Mesenchymal stem cell (in vitro differentiated cells and primary cell): ENCODE results near the gene RNF17.

ENCODE experiments used
- DNase-seq: peaks from one replicate; pipeline ENCODE4 v3.0.0-alpha.2; 2013
- H2AFZ ChIP-seq: one replicate; pipeline ENCODE4 v1.6.1; 2013; ENCODE audit warnings: low read depth, mild to moderate bottlenecking, control low read depth, inconsistent platforms, low read length, moderate library complexity
- H2AK5ac ChIP-seq: 2 replicates; pipeline ENCODE4 v1.6.1; 2013; ENCODE audit warnings: low read length, moderate library complexity, mild to moderate bottlenecking, inconsistent platforms; ENCODE audit not compliant: severe bottlenecking
- H2BK120ac ChIP-seq: one replicate; pipeline ENCODE4 v1.6.1; 2013; ENCODE audit warnings: low read depth, mild to moderate bottlenecking, inconsistent platforms, low read length, moderate library complexity
- H2BK12ac ChIP-seq, 2 experiments: one replicate each; pipeline ENCODE4 v1.6.1; 2013; ENCODE audit warnings: inconsistent platforms in 2 of 2, low read length in 2 of 2, mild to moderate bottlenecking in 2 of 2, moderate library complexity in 2 of 2, control low read depth in 1 of 2
- H2BK15ac ChIP-seq: one replicate; pipeline ENCODE4 v1.6.1; 2013; ENCODE audit warnings: mild to moderate bottlenecking, low read depth, inconsistent platforms; ENCODE audit not compliant: poor library complexity, severe bottlenecking
- H2BK5ac ChIP-seq: 2 replicates; pipeline ENCODE4 v1.6.1; 2013; ENCODE audit warnings: low read depth, mild to moderate bottlenecking, low read length, control low read depth, inconsistent platforms; ENCODE audit not compliant: poor library complexity, severe bottlenecking
- H3K14ac ChIP-seq, 2 experiments: one replicate each; pipeline ENCODE4 v1.6.1; 2013; ENCODE audit warnings: inconsistent platforms in 2 of 2, low read length in 2 of 2, control low read depth in 1 of 2, mild to moderate bottlenecking in 1 of 2, moderate library complexity in 1 of 2
- H3K18ac ChIP-seq, 2 experiments: one replicate each; pipeline ENCODE4 v1.6.1; 2013; ENCODE audit warnings: inconsistent platforms in 2 of 2, low read length in 2 of 2, control low read depth in 1 of 2, low read depth in 1 of 2, mild to moderate bottlenecking in 1 of 2
- H3K23ac ChIP-seq, 2 experiments: one replicate each; pipeline ENCODE4 v1.6.1; 2013; ENCODE audit warnings: inconsistent platforms in 2 of 2, low read length in 2 of 2, mild to moderate bottlenecking in 2 of 2, moderate library complexity in 2 of 2, control low read depth in 1 of 2
- H3K27ac ChIP-seq: 2 replicates; pipeline ENCODE4 v1.5.1; 2013; ENCODE audit warnings: mild to moderate bottlenecking, moderate library complexity, low read length, control low read depth, inconsistent platforms; ENCODE audit not compliant: poor library complexity, severe bottlenecking
- H3K27me3 ChIP-seq, 2 experiments: 2 replicates each; pipeline versions ENCODE4 v1.6.1 to v1.7.0; 2013; ENCODE audit warnings: low read length in 2 of 2, mild to moderate bottlenecking in 2 of 2, moderate library complexity in 2 of 2, control low read depth in 1 of 2, inconsistent platforms in 1 of 2; ENCODE audit not compliant: control insufficient read depth in 1 of 2, insufficient read depth in 1 of 2
- H3K36me3 ChIP-seq, 2 experiments: 2 replicates each; pipeline versions ENCODE4 v1.6.1 to v1.7.0; 2013; ENCODE audit warnings: low read length in 2 of 2, control low read depth in 1 of 2, inconsistent platforms in 1 of 2, low read depth in 1 of 2, mild to moderate bottlenecking in 1 of 2; ENCODE audit not compliant: insufficient read depth in 2 of 2, control insufficient read depth in 1 of 2
- H3K4ac ChIP-seq, 2 experiments: one replicate each; pipeline ENCODE4 v1.6.1; 2013; ENCODE audit warnings: inconsistent platforms in 2 of 2, low read length in 2 of 2, mild to moderate bottlenecking in 2 of 2, moderate library complexity in 2 of 2, control low read depth in 1 of 2, low read depth in 1 of 2
- H3K4me1 ChIP-seq: 2 replicates; pipeline ENCODE4 v1.6.1; 2013; ENCODE audit warnings: low read depth, low read length, control low read depth; ENCODE audit not compliant: control insufficient read depth, insufficient read depth
- H3K4me2 ChIP-seq: 2 replicates; pipeline ENCODE4 v1.6.1; 2013; ENCODE audit warnings: low read length, mild to moderate bottlenecking, inconsistent platforms; ENCODE audit not compliant: poor library complexity, severe bottlenecking
- H3K4me3 ChIP-seq, 2 experiments: 2 replicates each; pipeline versions ENCODE4 v1.5.1 to v1.7.0; 2013; ENCODE audit warnings: low read length in 2 of 2, mild to moderate bottlenecking in 2 of 2, control low read depth in 1 of 2, low read depth in 1 of 2; ENCODE audit not compliant: insufficient read depth in 1 of 2
- H3K79me1 ChIP-seq: replicated peaks from 2 replicates; pipeline ENCODE4 v1.6.1; 2013; ENCODE audit warnings: mild to moderate bottlenecking, control low read depth, low read length, inconsistent platforms; ENCODE audit not compliant: poor library complexity, severe bottlenecking
- H3K9ac ChIP-seq: 2 replicates; pipeline ENCODE4 v1.7.0; 2013; ENCODE audit warnings: mild to moderate bottlenecking, low read length, moderate library complexity
- H3K9me3 ChIP-seq: 2 replicates; pipeline ENCODE4 v1.7.0; 2013; ENCODE audit warnings: mild to moderate bottlenecking, low read length; ENCODE audit not compliant: control insufficient read depth
- H4K8ac ChIP-seq: one replicate; pipeline ENCODE4 v1.6.1; 2013; ENCODE audit warnings: inconsistent platforms, mild to moderate bottlenecking, low read length, moderate library complexity
- H4K91ac ChIP-seq: one replicate; pipeline ENCODE4 v1.6.1; 2013; ENCODE audit warnings: mild to moderate bottlenecking, low read length, inconsistent platforms
- WGBS: methylation state at CpG from one replicate; pipeline ENCODE4 v1.1.7; 2013; ENCODE audit warnings: mixed read lengths; 5-methylcytosine and 5-hydroxymethylcytosine counted together

RNF17 gene

DNA sequence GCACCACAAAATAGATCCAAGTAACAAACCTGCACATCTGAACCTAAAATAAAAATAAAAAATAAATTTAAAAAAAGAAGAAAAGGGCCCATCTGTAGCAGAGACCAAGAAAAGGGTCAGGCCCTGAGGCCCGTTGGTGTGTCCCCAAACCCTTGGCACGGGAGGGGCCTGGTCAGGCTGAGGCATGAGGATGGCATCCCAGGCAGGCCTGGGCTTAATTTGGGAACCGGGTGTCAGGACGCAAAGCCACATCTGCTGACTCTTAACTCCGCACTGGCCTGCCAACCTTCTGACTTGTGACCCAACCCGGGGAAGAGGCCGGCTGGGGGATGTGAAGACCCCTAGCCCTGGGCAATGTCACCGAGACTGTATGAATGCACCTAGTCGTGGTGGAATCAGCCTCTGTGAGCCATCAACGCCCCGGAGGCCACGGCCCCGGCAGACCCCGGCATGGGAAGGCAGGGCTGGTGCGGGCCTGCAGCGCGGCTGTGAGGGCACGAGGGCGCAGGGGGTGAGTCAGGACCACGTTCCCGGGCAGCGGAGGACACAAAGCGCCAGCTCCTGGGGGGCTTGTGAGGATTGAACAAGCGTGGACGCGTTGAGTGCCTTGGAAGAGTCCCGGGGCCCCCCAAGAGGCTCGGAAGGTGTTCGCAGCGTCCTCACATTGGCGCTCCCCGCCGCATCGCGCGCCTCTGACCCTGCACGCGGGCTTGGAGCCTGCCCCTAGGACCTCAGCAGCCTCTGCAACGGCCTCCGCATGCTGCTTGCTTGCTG is 45.6 kb upstream of the RNF17 start:
- Histone ChIP-seq H2AFZ (no peak overlapping the region), H3K4ac (no peak overlapping the region), H3K4me2 (no peak overlapping the region), H3K36me3 (no peaks in the 10 kb centered on the region), H3K9me3 (no peaks in the 10 kb centered on the region), H3K18ac (no peak overlapping the region), H3K9ac (no peak overlapping the region), H3K23ac (no peak overlapping the region), H2AK5ac (no peak overlapping the region), H3K14ac (no peak overlapping the region), H3K27me3 (peaks cover 4 to 29% of the 10 kb centered on the region in 2 experiments), H2BK5ac (no peak overlapping the region), H3K4me3 (no peak overlapping the region), H3K79me1 (no peaks in the 10 kb centered on the region), H4K8ac (no peak overlapping the region), H2BK15ac (no peak overlapping the region), H2BK120ac (no peak overlapping the region), H3K27ac (no peak overlapping the region), H4K91ac (no peak overlapping the region), H3K4me1 (no peaks in the 10 kb centered on the region), H2BK12ac (no peak overlapping the region)
- no peak for DNase-seq
- 89% methylated on average over 40 of the region's 40 CpGs for WGBS

- Histone ChIP-seq H3K23ac (no peak overlapping the region), H3K9me3 (no peaks in the 10 kb centered on the region), H3K79me1 (no peaks in the 10 kb centered on the region), H3K4me1 (no peaks in the 10 kb centered on the region), H2BK12ac (no peak overlapping the region), H3K27ac (no peak overlapping the region), H2AK5ac (no peak overlapping the region), H4K91ac (no peak overlapping the region), H3K9ac (no peak overlapping the region), H3K18ac (no peak overlapping the region), H3K4me2 (no peak overlapping the region), H3K36me3 (no peaks in the 10 kb centered on the region), H3K4me3 (no peak overlapping the region), H2AFZ (no peak overlapping the region), H2BK120ac (no peak overlapping the region), H2BK5ac (no peak overlapping the region), H3K14ac (no peak overlapping the region), H2BK15ac (no peak overlapping the region), H4K8ac (no peak overlapping the region), H3K4ac (no peak overlapping the region), H3K27me3 (peaks cover 7 to 34% of the 10 kb centered on the region in 2 experiments)
- WGBS, result 90% methylated on average over 12 of the region's 12 CpGs
- no peak for DNase-seq
Measured at GRCh38 chr13:24719139-24719538, 44.8 kb upstream of the RNF17 start.

GRCh38 chr13:24723206-24723605 is 40.8 kb upstream of the RNF17 start:
- H3K4ac ChIP-seq, result no peak overlapping the region
- no peak overlapping the region for H2AFZ ChIP-seq
- H3K4me1 ChIP-seq, result no peaks in the 10 kb centered on the region
- no peak overlapping the region for H3K27ac ChIP-seq
- H2BK12ac ChIP-seq, result no peak overlapping the region
- no peak overlapping the region for H3K18ac ChIP-seq
- no peak overlapping the region for H4K91ac ChIP-seq
- no peaks in the 10 kb centered on the region for H3K79me1 ChIP-seq
- no peaks in the 10 kb centered on the region for H3K9me3 ChIP-seq
- no peak overlapping the region for H3K14ac ChIP-seq
- no peak for DNase-seq
- no peak overlapping the region for H4K8ac ChIP-seq
- no peak overlapping the region for H3K23ac ChIP-seq
- peaks cover 12 to 49% of the 10 kb centered on the region in 2 experiments for H3K27me3 ChIP-seq
- H3K4me3 ChIP-seq, result no peak overlapping the region
- H2BK120ac ChIP-seq, result no peak overlapping the region
- H3K9ac ChIP-seq, result no peak overlapping the region
- no peak overlapping the region for H2BK5ac ChIP-seq
- no peaks in the 10 kb centered on the region for H3K36me3 ChIP-seq
- H2BK15ac ChIP-seq, result no peak overlapping the region
- WGBS, result 84% methylated on average over 12 of the region's 12 CpGs
- H3K4me2 ChIP-seq, result no peak overlapping the region
- H2AK5ac ChIP-seq, result no peak overlapping the region

DNA sequence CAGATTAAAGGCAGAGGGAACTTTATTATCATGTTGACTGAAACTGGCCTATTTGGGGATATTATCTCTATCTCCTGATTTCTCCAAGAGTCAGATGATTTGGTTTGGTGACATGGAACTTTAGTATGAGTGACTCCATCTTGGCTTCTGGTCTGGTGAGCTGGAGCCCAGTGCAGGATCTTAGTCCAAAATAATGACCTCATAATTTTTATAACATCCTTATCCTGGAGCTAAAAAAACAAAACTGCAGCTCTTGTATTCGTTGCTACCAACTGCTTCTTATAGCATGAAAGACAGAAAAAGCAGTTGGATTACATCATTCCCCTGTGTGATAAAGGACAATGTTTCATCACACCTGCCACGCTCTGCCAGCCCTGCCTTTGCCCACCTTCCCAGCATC is 39.3 kb upstream of the RNF17 start:
- Histone ChIP-seq H2AK5ac (no peak overlapping the region), H3K9me3 (no peaks in the 10 kb centered on the region), H2BK5ac (no peak overlapping the region), H2BK120ac (no peak overlapping the region), H3K36me3 (no peaks in the 10 kb centered on the region), H3K4me3 (no peak overlapping the region), H2BK15ac (no peak overlapping the region), H3K4me1 (no peaks in the 10 kb centered on the region), H3K27me3 (peaks cover 12 to 45% of the 10 kb centered on the region in 2 experiments), H3K79me1 (no peaks in the 10 kb centered on the region), H4K8ac (no peak overlapping the region), H3K27ac (no peak overlapping the region), H3K4ac (no peak overlapping the region), H3K4me2 (no peak overlapping the region), H3K23ac (no peak overlapping the region), H3K9ac (no peak overlapping the region), H2BK12ac (no peak overlapping the region), H2AFZ (no peak overlapping the region), H4K91ac (no peak overlapping the region), H3K18ac (no peak overlapping the region), H3K14ac (no peak overlapping the region)
- DNase-seq, result no peak
- 69% methylated on average over 2 of the region's 2 CpGs for WGBS
